Colonic mucosa (tissue), 4 donors: ENCODE measurements around the gene NPSR1. TPM values are rescaled to one million over a fixed set of nuclear protein-coding genes. Genes with fewer than 3 reads are reported as not detected.

Source experiments
- DNase-seq: peaks from one replicate; pipeline ENCODE4 v3.0.0-alpha.2; 2020
- H3K27ac ChIP-seq: fragments of 200-600 bp; one replicate; pipeline ENCODE4 v1.8.0; 2021
- H3K27me3 ChIP-seq: fragments of 200-600 bp; one replicate; pipeline ENCODE4 v1.8.0; 2021
- H3K36me3 ChIP-seq: fragments of 200-600 bp; one replicate; pipeline ENCODE4 v1.8.0; 2021
- H3K4me1 ChIP-seq: fragments of 200-600 bp; one replicate; pipeline ENCODE4 v1.8.0; 2021; ENCODE audit warnings: mild to moderate bottlenecking
- H3K4me3 ChIP-seq: fragments of 200-600 bp; one replicate; pipeline ENCODE4 v1.8.0; 2021
- H3K9ac ChIP-seq, 2 donors: one replicate each; pipeline ENCODE4 v1.7.0; 2013; ENCODE audit warnings: control low read depth in 2 of 2, low read depth in 2 of 2, low read length in 2 of 2
- H3K9me3 ChIP-seq: fragments of 200-600 bp; one replicate; pipeline ENCODE4 v1.8.0; 2021
- intact Hi-C: fragments of 100-400 bp; cut with DNase I; formaldehyde crosslinking; loops from one replicate; pipeline ENCODE4 v1.14.1; 2022
- total RNA-seq, 2 donors: library from RNA; stranded (reverse); fragmentation: NEBNext Ultra II Directional in 1 of 2; extraction: Animal tissue kit (Norgen Biotek cat#: 25700) in 1 of 2; gene quantifications; one replicate each; pipeline ENCODE4 v1.2.1, GENCODE V29; 2021
- TF ChIP-seq, protein P1 (sequence below): fragments of 200-600 bp; IDR thresholded peaks from one replicate; pipeline ENCODE4 v1.8.0; 2022; ENCODE audit warnings: antibody characterized with exemption, mild to moderate bottlenecking
- donor health status: healthy.
- donor health status: DM: no; HTN: no; CAD: no.
- donor health status: DM: no; HTN: no; CAD: no.

The NPSR1 gene
- total RNA-seq, 2 donors from 2014 or later = 1.0 TPM; not detected in 1

- H3K9me3 ChIP-seq = no peaks in the 10 kb centered on the region
- H3K4me3 ChIP-seq = no peak overlapping the region
- DNase-seq = no peak
- no peaks in the 10 kb centered on the region for H3K27me3 ChIP-seq
- H3K36me3 ChIP-seq = no peaks in the 10 kb centered on the region
- no peak overlapping the region for H3K9ac ChIP-seq
- H3K4me1 ChIP-seq = no peaks in the 10 kb centered on the region
- TF ChIP-seq, protein P1, sequence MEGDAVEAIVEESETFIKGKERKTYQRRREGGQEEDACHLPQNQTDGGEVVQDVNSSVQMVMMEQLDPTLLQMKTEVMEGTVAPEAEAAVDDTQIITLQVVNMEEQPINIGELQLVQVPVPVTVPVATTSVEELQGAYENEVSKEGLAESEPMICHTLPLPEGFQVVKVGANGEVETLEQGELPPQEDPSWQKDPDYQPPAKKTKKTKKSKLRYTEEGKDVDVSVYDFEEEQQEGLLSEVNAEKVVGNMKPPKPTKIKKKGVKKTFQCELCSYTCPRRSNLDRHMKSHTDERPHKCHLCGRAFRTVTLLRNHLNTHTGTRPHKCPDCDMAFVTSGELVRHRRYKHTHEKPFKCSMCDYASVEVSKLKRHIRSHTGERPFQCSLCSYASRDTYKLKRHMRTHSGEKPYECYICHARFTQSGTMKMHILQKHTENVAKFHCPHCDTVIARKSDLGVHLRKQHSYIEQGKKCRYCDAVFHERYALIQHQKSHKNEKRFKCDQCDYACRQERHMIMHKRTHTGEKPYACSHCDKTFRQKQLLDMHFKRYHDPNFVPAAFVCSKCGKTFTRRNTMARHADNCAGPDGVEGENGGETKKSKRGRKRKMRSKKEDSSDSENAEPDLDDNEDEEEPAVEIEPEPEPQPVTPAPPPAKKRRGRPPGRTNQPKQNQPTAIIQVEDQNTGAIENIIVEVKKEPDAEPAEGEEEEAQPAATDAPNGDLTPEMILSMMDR = no peak
- H3K27ac ChIP-seq = no peak overlapping the region
- intact Hi-C loops = no loop called here
Measured at GRCh38 chr7:34677491-34677890, 19.5 kb downstream of the NPSR1 start.

GRCh38 chr7:34687529-34687928 lies 29.5 kb downstream of the NPSR1 start:
- intact Hi-C loops = no loop called here
- Histone ChIP-seq H3K9me3 (no peaks in the 10 kb centered on the region), H3K27me3 (no peaks in the 10 kb centered on the region), H3K27ac (no peak overlapping the region), H3K36me3 (no peaks in the 10 kb centered on the region), H3K4me1 (no peaks in the 10 kb centered on the region), H3K9ac (no peak overlapping the region), H3K4me3 (no peak overlapping the region)
- TF ChIP-seq, protein P1 = no peak
- DNase-seq = no peak

- no peak for DNase-seq
- no peaks in the 10 kb centered on the region for H3K4me1 ChIP-seq
- H3K27me3 ChIP-seq = no peaks in the 10 kb centered on the region
- H3K36me3 ChIP-seq = no peaks in the 10 kb centered on the region
- H3K9ac ChIP-seq = no peak overlapping the region
- intact Hi-C loops = no loop called here
- TF ChIP-seq, protein P1 = no peak
- H3K9me3 ChIP-seq = no peaks in the 10 kb centered on the region
- H3K4me3 ChIP-seq = no peak overlapping the region
- no peak overlapping the region for H3K27ac ChIP-seq
Measured at GRCh38 chr7:34696415-34696814, 38.4 kb downstream of the NPSR1 start.

- no peak for DNase-seq
- Histone ChIP-seq H3K27ac (no peak overlapping the region), H3K36me3 (no peaks in the 10 kb centered on the region), H3K4me1 (no peaks in the 10 kb centered on the region), H3K4me3 (no peak overlapping the region), H3K27me3 (no peaks in the 10 kb centered on the region), H3K9ac (no peak overlapping the region), H3K9me3 (no peaks in the 10 kb centered on the region)
- TF ChIP-seq, protein P1 = no peak
- intact Hi-C loops = no loop called here
Measured at GRCh38 chr7:34709771-34710170, 51.8 kb downstream of the NPSR1 start.

GRCh38 chr7:34718867-34719266 lies 60.8 kb downstream of the NPSR1 start:
- no peaks in the 10 kb centered on the region for H3K36me3 ChIP-seq
- H3K27ac ChIP-seq = no peak overlapping the region
- intact Hi-C loops = no loop called here
- DNase-seq = no peak
- TF ChIP-seq, protein P1 = no peak
- no peak overlapping the region for H3K4me3 ChIP-seq
- H3K9ac ChIP-seq = no peak overlapping the region
- no peaks in the 10 kb centered on the region for H3K4me1 ChIP-seq
- no peaks in the 10 kb centered on the region for H3K27me3 ChIP-seq
- H3K9me3 ChIP-seq = no peaks in the 10 kb centered on the region

GRCh38 chr7:34719636-34720035 lies 61.6 kb downstream of the NPSR1 start:
- TF ChIP-seq, protein P1 = no peak

More at GRCh38 chr7:34719636-34720035, 61.6 kb downstream of the NPSR1 start:
- Histone ChIP-seq H3K4me1 (no peaks in the 10 kb centered on the region), H3K9me3 (no peaks in the 10 kb centered on the region), H3K9ac (no peak overlapping the region), H3K27ac (no peak overlapping the region), H3K4me3 (no peak overlapping the region), H3K27me3 (no peaks in the 10 kb centered on the region), H3K36me3 (no peaks in the 10 kb centered on the region)
- no peak for DNase-seq
- intact Hi-C loops = no loop called here
